Measurements from ENCODE around the gene MFRP. TPM values are rescaled to one million over a fixed set of nuclear protein-coding genes. Genes with fewer than 3 reads are reported as not detected.

MFRP gene
- total RNA-seq, 1 experiment from 2014 or later: not detected

- intact Hi-C loops (cut with micrococcal nuclease; ENCODE audit: unreplicated experiment) (loop anchor here (2.0 to 5.0 kb wide), 3 partner anchors 120 to 222 kb away; partner anchors contain the start of genes ABCG4 and DPAGT1), in situ Hi-C loops (cut with HindIII; ENCODE audit: low pct_unique_long_range_greater_than_20kb, low sequenced_read_pairs) (no loop called here)
- DNase-seq (ENCODE audit: low read depth, low spot score) (no peak), ATAC-seq (no peak)
- Histone ChIP-seq H3K4me3 (ENCODE audit: low read depth in 2 of 2, low read length in 2 of 2) (peak overlapping the region in 1 of 2 experiments; percentile 68; a peak in 1 of 4 replicates), H3K27me3 (ENCODE audit: control insufficient read depth, insufficient read depth, low read length) (no peaks in the 10 kb centered on the region), H3K36me3 (ENCODE audit: control insufficient read depth, insufficient read depth, low read length) (no peaks in the 10 kb centered on the region), H3K9me3 (ENCODE audit: control insufficient read depth, insufficient read depth, low read depth, low read length) (no peaks in the 10 kb centered on the region), H3K27ac (ENCODE audit: low read length) (peak overlapping the region; percentile 2; the same call in 1 of the 2 replicates), H3K4me1 (ENCODE audit: control insufficient read depth, insufficient read depth, low read length) (peaks cover 41% of the 10 kb centered on the region)
- POLR2A ChIA-PET: interaction anchor here (0.7 kb wide), 2 partner anchors 262 to 519 kb away, joined by 3 to 5 read pairs; no protein-coding TSS in a partner anchor
- CTCF ChIA-PET: interaction anchor here (0.6 to 4.6 kb wide), 6 partner anchors 16 to 517 kb away, joined by 3 to 43 read pairs (median 6); partner anchors contain the start of gene CBL
- BruUV-seq (replicated peaks): no TSS peak
- TF ChIP-seq CTCF (IDR thresholded peaks at IDR 0.05): no peak
- TF ChIP-seq TCF7L2 (IDR thresholded peaks at IDR 0.05; ENCODE audit: low read depth, low read length): no peak
- TF ChIP-seq POLR2AphosphoS5 (IDR thresholded peaks at IDR 0.05; ENCODE audit: low read depth, low read length): no peak
- no peak for TF ChIP-seq SIN3A (IDR thresholded peaks at IDR 0.05; ENCODE audit: borderline replicate concordance, insufficient read depth, low read depth, low read length)
- no peak for TF ChIP-seq REST (IDR thresholded peaks at IDR 0.05; ENCODE audit: insufficient read depth in 1 of 2, low read depth in 2 of 2, low read length in 1 of 2)
These were observed 24.2 kb downstream of the MFRP start for GRCh38 chr11:119322360-119322739.

GRCh38 chr11:119320776-119321524, 25.6 kb downstream of the MFRP start:
- Histone ChIP-seq H3K4me1 (ENCODE audit: control insufficient read depth, insufficient read depth, low read length) (peaks cover 47% of the 10 kb centered on the region), H3K36me3 (ENCODE audit: control insufficient read depth, insufficient read depth, low read length) (no peaks in the 10 kb centered on the region), H3K27me3 (ENCODE audit: control insufficient read depth, insufficient read depth, low read length) (no peaks in the 10 kb centered on the region), H3K4me3 (ENCODE audit: low read depth in 2 of 2, low read length in 2 of 2) (peak overlapping the region; percentile 39 to 68), H3K9me3 (ENCODE audit: control insufficient read depth, insufficient read depth, low read depth, low read length) (no peaks in the 10 kb centered on the region), H3K27ac (ENCODE audit: low read length) (peak overlapping the region; percentile 82)
- TF ChIP-seq REST (IDR thresholded peaks at IDR 0.05; ENCODE audit: insufficient read depth in 1 of 2, low read depth in 2 of 2, low read length in 1 of 2) (no peak), POLR2AphosphoS5 (IDR thresholded peaks at IDR 0.05; ENCODE audit: low read depth, low read length) (0 out of 2 replicates have a peak, but pooled peaks have one; percentile 25)
- intact Hi-C loops (cut with micrococcal nuclease; ENCODE audit: unreplicated experiment) (loop anchor here (5.0 kb wide), 1 partner anchor 174 kb away; the partner anchor contains the start of gene ABCG4), in situ Hi-C loops (cut with HindIII; ENCODE audit: low pct_unique_long_range_greater_than_20kb, low sequenced_read_pairs) (no loop called here)
- CTCF ChIA-PET: interaction anchor here (0.6 to 4.6 kb wide), 8 partner anchors 12 to 154 kb away, joined by 3 to 43 read pairs (median 4); partner anchors contain the start of gene CBL
- no TSS peak for BruUV-seq (replicated peaks)
- POLR2A ChIA-PET: interaction anchor here (0.6 kb wide), 3 partner anchors 13 to 277 kb away, joined by 6 to 9 read pairs (median 8); no protein-coding TSS in a partner anchor
- peak; percentile 59 for ATAC-seq
- DNase-seq (ENCODE audit: low read depth, low spot score): no peak
